T-helper 22 cell (primary cell): ENCODE results near the gene RAF1.
"Not testable (repeated sequence)": the region's sequence is repeated elsewhere in the genome, so short reads cannot be mapped to it uniquely, and the experiment has no call there.

ENCODE experiments used
- DNase-seq: peaks from one replicate; pipeline ENCODE4 v3.0.0-alpha.2; 2020; ENCODE audit warnings: low read depth

RAF1 gene

DNA sequence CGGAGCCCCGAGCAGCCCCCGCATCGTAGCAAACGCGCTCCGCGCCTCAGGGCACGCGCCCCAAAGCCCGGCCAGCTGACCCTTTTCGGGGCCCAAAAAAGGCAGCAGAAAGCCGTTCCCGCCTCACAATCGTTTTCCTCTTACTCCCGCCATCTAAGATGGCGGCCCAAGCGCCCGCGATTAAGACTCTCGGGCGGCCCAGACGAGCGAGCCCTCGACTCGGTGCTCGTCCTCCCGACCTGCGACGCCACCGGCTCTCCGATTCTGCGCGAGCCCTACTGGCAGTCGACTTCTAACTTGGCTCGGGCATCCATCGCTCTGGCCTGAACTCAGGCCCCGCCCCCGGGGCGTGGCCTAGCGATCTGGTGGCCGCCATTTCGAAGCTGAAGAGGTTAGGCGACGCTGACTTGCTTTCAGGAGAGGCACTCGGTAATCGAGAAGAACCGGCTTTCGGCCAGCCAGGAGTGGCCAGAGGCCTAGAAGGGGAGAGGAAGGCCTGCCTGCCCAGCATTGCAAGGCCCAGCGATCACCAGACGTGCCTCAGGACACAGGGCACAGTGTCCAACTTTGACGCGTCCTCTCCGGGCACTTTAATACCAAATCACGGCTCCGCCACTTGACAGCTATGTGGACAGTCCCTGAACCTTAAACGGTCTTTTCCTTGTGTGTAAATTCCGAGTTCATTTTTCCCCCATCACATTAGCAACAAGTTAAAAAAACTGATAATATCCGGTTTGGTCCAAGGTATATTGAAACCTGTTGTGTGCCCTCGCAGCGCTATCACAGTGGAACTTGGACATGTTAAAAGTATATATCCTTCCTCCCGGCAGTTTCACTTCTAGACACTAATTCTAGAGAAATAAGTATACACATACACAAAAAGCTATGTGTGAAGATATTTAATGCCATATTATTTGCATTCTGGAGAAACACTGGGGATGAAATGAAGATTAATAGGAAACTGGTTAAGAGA lies at the start of gene RAF1:
TSS of gene RAF1 (minus strand) at position 182 of the 973 bp plus-strand sequence. CDS start 45,396 bp downstream, outside the sequence.
- DNase-seq = peak; percentile 96

DNA sequence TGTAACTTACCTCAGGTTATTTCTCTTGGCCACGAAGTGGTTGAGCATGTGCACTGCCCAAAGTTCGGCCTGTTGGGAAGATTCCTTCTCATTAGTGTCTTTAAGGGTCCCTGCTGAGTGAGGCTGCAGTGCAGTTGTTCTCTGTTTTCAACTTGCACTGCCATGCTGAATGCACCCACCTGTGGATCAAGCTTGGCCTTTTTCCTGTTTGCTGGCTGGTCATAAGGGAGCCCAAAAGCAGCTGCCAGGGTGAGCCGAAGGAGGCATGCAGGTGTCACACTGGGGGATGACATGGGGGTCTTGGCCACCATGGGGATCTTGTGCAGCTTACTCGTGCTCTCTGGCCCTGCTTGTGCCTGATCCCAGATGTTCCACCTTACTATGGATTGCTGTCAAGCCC lies 46.1 kb upstream of the RAF1 start:
- DNase-seq = no peak

DNA sequence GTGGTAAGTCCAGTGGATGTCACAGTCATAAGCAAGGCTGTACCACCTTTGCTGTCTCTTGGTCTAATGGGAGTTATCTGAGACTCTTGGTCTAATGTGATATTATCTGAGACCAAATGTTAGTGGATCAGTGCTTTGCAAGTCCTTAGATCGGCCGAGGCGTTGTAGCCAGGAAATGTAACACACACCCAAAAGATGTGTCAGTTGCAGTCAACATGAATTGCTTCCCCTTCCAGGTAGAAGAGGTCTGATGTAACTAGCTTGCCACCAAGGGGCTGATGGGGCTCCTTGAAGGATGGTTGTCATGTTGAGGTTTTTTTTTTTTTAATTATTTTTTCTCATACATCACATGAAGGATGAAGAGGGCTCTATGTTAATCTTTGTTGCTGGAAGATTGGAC lies 45.4 kb upstream of the RAF1 start:
- no peak for DNase-seq

DNA sequence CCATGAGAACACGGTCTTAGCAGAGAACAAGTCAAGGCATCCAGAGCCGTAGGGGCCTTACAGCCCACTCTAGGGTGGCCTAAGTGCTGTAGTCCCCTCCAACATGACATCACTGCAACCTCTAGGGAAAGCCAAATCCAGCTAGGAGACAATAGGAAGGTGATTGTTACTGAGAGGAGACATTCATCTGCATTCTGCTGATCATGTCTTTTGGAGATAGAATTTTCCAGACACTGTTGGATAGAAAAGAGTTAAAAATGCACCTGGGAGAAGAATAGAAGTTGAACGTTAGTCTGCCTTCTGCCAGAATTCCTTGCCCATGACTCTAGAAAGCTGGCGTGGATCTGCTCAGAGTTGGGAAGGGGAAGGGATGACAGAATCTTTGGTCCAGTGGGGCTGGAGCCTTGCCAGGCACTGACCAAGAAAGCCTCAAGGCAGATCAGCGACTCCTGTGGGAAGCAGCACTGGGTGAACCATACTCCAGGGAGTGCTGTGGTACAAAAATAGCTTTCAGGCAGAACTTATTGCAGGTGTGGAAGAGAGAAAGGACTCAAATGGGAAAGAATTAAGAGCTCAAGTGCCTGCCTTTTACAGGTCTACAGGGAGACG lies 44.8 kb upstream of the RAF1 start:
- no peak for DNase-seq

DNA sequence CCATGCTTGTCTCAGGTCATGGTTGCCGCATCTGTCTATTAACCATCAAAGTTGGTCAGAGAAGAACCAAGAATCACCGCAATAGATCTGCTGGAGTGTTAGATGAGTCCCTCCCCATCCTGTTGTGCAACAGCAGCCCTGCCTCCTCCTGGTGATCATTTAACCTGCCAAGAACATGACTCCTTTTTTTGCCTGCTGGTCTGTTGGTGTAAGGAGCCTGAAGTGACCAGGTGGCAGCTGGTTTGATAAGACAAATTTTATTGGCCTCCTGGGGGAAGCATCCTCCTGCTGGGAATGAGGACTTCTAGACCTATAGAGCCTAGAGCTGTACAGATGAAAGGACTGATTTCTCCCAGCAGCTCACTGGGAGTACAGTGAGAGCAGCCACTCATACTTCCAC lies 43.5 kb upstream of the RAF1 start:
- DNase-seq = no peak

DNA sequence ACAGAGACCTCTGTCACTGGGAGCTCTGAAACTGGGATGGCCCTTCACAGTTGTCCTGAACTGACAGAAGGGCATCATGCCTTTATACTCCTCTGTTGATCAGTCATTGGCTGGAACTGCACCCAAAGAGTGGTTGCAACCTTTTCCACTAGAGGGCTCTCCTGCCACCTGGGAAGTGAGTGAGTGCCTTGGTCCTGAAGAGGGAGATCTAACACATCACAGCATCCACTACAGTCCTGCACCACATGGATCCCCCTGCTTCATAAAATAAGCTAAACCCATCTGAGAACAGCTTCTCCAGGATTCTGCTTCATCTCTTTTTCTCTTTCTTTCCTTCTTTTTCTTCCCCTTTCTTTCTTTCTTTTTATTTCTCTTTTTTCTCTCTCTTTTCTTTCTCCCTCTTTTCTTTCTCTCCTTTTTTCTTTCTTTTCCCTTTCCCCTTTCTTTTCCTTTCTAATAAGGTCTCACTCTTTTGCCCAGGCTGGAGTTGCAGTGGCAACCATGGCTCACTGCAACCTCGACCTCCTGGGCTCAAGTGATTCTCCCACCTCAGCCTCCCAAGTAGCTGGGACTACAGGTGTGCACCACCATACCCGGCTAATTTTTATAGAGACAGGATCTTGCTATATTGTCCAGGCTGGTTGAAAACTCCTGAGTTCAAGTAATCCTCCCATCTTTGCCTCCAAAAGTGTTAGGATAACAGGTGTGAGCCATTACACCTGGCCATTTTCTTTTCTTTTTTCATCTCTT lies 42.8 kb upstream of the RAF1 start:
- peak; percentile 8 for DNase-seq

DNA sequence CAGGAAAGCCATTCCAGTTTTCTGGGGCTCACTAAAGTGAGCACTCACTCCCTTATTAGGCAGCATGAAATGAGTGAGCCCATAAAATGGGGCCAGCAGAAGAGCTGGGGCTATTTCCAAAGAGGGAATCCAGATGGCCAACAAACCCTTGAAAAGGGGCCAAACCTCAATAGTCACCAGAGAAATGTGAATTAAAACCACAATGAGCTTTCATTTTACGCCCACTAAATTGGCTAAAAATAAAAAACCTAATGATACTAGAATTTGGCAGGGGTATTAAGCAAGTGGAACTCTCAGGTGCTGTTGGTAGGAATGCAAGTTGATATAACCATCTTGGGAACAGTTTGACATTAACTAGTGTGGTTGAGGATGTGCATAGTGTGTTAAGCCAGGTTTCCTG lies 42.1 kb upstream of the RAF1 start:
- no peak for DNase-seq

DNA sequence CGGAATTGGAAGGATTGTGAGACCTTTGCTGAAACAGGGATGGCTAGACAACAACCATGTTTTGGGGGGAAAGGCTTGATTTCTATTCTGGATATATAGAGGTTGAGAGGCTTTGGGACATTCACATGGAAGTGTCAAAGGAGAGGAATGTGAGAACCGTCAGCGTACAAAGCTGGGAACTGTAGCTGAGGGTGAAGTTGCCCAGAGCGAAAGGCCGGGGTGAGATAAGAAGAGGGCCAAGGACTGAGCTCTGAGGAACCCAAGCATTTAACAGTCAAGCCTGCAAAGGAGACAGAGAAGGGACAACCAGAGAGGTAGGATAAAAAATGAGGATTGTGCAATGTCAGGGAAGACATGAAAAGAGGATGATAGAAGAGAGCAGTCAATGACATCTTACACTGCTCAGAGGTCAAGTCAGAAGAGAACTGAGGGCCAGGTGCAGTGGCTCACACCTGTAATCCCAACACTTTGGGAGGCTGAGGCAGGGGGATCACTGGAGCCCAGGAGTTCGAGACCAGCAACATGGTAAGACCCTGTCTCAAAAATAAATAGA lies 41.5 kb upstream of the RAF1 start:
- DNase-seq = no peak

DNA sequence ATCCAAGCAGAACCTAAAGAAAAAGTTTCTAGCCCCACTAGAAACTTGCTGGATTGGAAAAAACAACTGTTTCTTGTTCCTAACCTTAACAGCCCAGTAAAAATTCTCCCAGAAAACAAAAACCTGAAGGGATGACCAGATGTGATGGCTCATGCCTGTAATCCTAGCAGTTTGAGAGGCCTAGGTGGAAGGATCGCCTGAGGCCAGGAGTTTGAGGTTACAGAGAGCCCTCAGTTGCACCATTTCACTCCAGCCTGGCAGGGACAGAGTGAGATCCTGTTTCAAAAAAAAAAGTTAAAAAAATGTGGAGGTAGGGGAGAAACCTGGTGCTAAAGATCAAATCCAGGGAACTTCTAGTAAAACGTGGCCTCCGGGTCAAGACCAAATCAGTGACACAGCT lies 38.6 kb upstream of the RAF1 start:
- no peak for DNase-seq

DNA sequence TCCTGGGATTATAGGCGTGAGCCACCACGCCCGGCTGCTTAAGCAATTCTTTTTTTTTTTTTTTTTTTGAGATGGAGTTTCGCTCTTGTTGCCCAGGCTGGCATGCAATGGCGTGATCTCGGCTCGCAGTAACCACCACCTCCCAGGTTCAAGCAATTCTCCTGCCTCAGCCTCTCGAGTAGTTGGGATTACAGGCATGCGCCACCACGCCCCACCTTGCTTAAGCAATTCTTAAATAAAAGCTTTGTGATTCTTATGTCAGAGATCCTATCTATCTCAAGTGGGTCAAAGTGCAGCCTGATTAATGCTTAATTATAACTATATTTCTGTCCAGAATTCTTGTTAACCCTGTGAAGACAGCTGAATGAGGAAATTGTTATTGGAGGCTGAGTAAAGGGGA lies 37.7 kb upstream of the RAF1 start:
- not testable (repeated sequence) for DNase-seq

DNA sequence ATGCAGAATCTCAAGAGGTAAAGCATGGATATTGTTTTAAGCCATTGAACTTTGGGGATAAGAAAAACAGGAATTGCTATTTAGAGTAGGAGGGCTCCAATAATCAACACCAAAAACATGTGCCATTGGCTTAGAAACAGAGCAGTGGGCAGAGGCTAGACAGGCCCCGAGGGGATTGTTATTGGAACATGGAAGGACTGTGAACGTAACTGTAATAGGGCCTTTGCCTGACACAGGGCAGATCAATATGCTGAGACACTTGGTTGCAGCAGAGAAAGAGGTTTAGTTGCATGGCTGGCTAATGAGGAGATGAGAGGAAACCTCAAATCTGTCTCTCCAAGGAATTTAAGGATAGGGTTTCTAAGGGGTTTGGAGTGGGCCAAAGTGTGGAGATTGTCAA lies 36.9 kb upstream of the RAF1 start:
- DNase-seq = no peak

DNA sequence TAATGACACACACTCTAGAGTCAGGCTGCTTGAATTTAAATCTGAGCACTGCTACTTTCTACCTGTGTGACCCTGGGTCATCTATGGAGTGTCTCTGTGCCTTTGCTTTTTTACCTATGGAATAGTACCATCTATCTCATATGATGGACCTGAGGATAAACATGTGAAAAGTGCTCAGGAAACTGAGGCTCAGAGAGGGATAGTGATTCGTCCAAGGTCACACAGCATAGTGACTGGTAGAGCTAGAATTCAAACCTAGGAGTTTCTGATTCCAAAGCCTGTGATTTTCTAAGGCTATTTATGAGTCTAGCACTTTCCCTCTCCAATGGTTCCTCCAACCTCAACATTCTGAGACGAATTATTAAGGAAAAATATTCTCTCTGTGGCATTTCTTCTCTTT lies 32.0 kb upstream of the RAF1 start:
- no peak for DNase-seq

DNA sequence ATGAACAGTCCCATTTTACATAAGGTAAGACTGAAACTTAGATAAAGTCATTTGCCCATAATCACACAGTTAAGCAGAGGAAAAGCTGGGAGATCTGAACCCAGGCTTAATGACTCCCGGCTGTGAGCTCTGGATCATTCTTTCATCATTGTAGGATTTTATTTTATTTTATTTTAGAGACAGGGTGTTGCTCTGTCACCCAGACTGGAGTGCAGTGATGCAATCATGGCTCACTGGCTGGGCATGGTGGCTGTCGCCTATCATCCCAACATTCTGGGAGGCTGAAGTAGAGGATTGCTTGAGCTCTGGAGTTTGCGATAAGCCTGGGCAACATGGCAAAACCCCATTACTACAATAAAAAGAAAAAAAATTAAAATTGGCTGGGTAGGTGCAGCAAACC lies 31.2 kb upstream of the RAF1 start:
- no peak for DNase-seq

DNA sequence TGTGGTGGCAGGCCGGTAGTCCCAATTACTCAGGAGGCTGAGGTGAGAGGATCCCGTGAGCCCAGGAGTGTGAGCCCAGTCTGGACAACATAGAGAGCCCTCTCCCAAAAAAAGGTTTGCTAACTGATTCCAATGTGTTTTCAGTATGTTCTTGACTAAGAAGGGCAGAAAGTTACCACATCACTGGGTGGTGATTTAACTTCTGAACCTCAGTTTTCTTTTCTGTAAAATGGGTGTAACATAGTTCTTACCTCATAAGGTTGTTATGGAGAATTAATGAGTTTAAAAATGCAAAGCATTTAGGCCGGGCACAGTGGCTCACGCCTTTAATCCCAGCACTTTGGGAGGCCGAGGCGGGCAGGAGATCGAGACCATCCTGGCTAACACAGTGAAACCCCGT lies 28.5 kb upstream of the RAF1 start:
- no peak for DNase-seq

DNA sequence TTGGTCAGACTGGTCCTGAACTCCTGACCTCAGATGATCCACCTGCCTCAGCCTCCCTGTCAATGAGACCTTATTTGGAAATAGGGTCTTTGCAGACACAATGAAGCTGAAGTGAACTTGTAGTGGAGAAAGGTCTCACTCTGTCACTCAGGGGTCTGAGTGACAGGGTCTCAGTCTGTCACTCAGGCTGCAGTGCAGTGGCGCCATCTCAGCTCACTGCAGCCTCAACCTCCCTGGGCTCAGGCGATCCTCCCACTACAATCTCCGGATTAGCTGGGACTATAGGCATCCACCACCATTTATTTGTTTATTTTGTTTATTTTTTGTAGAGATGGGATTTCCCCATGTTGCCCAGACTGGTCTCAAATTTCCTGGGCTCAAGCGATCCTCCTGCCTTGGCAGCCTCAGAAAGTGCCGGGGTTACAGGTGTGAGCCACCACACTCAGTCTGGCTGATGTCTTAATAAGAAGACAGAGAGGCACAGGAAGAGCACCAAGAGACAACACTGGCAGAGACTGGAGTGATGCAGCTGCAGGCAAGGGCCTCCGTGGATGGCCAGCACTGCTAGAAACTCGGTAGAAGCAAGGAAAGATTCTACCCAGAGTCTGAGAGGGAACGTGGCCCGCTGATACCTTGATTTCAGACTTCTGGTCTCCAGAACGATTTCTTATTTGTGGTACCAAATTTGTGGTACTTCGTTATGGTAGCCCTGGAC lies 26.2 kb upstream of the RAF1 start:
- DNase-seq = no peak

DNA sequence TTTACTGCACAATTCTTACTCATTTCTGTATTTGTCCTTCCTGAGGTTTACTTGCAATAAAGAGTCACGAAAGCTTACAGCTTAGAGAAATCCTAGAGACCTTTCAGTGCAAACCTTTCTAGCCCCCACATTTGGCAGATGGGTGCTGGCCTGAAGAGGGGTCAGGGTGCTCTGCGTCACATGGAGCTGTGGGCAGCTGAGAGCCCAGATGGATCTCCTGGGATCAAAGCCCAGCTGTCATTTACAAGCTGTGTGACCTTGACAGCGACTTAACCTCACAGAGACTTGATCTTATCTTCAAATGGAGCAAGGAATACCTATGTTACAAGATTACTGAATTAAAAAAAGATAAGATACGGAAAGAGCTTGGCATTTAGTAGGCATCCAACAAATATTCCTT lies 24.0 kb upstream of the RAF1 start:
- no peak for DNase-seq

DNA sequence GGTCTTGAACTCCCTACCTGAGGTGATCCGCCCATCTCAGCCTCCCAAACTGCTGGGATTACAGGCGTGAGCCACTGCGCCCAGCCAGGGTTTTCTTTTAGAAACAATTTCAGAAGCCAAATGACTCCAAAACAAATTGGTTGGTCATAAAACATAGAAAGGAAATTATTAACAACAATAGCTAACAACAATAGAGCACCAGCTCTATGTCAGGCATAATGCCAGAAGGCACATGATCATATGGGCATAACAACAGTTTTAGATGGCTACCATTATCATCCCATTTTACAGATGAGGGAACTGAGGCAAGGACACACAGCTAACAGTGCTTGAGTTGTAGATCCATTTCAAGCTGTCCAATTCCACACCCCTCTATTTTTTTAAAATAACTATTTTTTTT lies 22.2 kb upstream of the RAF1 start:
- no peak for DNase-seq

DNA sequence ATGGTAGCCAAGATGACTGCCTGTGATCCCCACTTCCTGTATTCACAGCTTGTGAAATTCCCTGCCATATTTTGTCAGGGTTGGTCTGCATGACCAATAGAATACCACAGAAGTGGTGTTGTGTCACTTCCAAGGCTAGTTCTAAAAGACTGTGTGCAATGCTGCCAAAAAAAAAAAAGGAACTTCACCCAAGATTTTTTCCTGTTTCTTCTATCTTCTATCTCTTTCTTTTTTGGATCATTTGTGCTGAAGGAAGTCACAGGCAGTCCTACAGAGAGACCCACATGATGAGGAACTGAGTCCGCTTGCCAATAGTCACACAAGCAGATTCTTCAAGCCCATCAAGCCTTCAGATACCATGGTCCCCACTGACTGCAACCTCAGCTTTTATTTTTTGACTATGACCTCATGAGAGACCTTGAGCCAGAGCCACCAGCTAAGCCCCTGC lies 18.1 kb upstream of the RAF1 start:
- DNase-seq = no peak

DNA sequence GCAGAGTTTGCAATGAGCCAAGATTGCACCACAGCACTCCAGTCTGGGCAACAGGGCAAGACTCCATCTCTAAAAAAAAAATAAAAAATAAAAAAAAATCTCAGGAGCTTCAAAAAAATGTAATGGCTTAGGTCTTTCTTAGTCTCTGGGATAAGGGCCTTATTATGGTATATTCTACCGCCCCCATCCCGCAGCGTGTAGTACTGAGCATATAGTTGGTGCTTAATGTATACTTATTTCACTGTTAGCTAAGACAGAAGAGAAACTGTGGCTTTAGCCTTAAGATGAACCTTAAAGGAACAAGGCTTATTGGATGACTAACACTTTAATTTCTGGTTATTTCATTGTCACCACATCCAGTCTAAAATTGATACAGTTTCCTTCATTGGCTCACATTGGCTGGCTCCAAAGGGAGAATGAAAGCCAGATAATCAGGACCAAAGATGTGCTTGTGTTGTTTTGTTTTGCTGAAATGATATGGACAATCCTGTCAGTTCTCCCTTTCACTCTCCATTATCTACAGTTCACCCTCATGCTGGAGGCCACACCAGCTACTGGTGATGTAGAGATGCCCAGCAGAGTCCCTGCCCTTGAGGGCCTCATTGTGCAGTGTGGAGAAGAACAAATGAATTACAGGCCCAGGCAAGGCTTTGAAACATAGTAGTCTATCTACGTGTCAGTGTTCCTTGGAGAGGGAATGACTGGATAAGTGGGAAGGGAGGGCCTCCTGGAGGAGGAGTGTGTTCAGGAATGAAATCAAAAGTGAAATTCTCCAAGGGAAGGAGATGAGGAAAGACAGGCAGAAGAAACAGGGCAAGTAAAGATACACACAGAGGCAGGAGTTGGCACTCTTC lies 17.4 kb upstream of the RAF1 start:
- no peak for DNase-seq

DNA sequence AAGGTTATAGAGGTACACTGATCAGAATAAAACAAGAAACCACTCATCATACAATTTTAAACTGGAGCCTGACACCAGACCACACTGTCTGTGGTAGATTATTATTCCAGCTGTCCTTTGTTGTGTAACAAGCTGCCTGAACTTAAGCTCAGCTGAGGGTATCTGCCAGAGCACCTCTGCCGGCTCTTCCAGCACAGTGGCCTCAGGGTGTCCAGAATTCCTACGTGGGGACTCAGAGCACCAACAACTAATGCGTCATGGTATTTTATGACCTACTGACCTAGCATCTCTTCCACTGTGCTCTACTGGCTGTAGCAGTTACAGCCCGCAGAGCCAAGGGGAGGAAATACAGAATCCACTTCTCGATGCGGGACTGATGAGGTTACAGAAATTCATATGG lies 15.6 kb upstream of the RAF1 start:
- DNase-seq = no peak

DNA sequence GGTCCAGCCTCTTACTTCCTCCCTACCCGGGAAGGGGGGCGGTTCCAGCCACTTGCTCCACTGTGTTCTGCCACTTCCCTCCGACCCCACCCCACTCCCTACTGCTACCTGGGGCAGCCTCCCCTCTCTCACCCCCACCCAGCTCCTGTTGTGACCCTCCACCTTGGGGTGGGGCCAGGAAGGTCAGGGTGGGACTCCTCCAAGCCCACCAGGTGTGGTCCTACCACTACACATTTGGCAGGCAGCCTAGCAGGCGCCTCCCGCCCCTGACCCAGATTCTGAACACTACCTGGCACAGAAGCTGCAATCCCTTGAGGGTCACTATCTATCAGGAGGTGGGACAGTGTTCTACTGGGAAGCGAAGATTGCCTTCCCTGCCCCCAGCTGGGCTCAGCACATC lies 13.7 kb upstream of the RAF1 start:
- DNase-seq = no peak
